Effector CD4-positive, alpha-beta T cell (primary cell): ENCODE data around the gene ITGBL1. TPM values are rescaled to one million over a fixed set of nuclear protein-coding genes. Genes with fewer than 3 reads are reported as not detected.

Experiments
- DNase-seq: peaks from one replicate; pipeline ENCODE4 v3.0.0-alpha.2; 2020
- total RNA-seq: gene quantifications from one replicate; lab custom pipeline; 2026; lab: John Stamatoyannopoulos, UW

The ITGBL1 gene
- total RNA-seq, result not detected

- DNase-seq, result no peak
These were observed at the start of gene ITGBL1 for GRCh38 chr13:101452519-101453485. TSS of gene ITGBL1 (plus strand) at chr13:101452675. CDS start at chr13:101452834, 159 bp downstream.

GRCh38 chr13:101406791-101407190, 45.7 kb upstream of the ITGBL1 start:
- DNase-seq, result no peak

GRCh38 chr13:101408154-101408553, 44.3 kb upstream of the ITGBL1 start:
- DNase-seq, result no peak

- DNase-seq, result no peak
These were observed 43.4 kb upstream of the ITGBL1 start for GRCh38 chr13:101408992-101409656.

GRCh38 chr13:101412076-101412475, 40.4 kb upstream of the ITGBL1 start:
- no peak for DNase-seq

- DNase-seq, result no peak
These were observed 36.9 kb upstream of the ITGBL1 start for GRCh38 chr13:101415358-101416174.

GRCh38 chr13:101416181-101417042, 36.1 kb upstream of the ITGBL1 start, which contains the start of gene NALCN:
TSS of gene NALCN (minus strand) at chr13:101416508. CDS start at chr13:101399126, 17,382 bp downstream.
- no peak for DNase-seq

- no peak for DNase-seq
These were observed 35.5 kb upstream of the ITGBL1 start for GRCh38 chr13:101417043-101417406.

GRCh38 chr13:101417501-101417900, 35.0 kb upstream of the ITGBL1 start:
- DNase-seq, result no peak

GRCh38 chr13:101423872-101424271, 28.6 kb upstream of the ITGBL1 start:
- no peak for DNase-seq

GRCh38 chr13:101424381-101425155, 27.9 kb upstream of the ITGBL1 start:
- DNase-seq, result no peak

- DNase-seq, result no peak
These were observed 27.4 kb upstream of the ITGBL1 start for GRCh38 chr13:101425156-101425471.

- no peak for DNase-seq
These were observed 26.9 kb upstream of the ITGBL1 start for GRCh38 chr13:101425623-101426022.

GRCh38 chr13:101429733-101430132, 22.7 kb upstream of the ITGBL1 start:
- no peak for DNase-seq

- no peak for DNase-seq
These were observed 18.6 kb upstream of the ITGBL1 start for GRCh38 chr13:101433895-101434294.

- no peak for DNase-seq
These were observed 18.0 kb upstream of the ITGBL1 start for GRCh38 chr13:101434486-101434885.

GRCh38 chr13:101447852-101448251, 4.6 kb upstream of the ITGBL1 start:
- no peak for DNase-seq

GRCh38 chr13:101449790-101450748, 2.4 kb upstream of the ITGBL1 start:
- no peak for DNase-seq

GRCh38 chr13:101450749-101451130, 1.7 kb upstream of the ITGBL1 start:
- no peak for DNase-seq

- no peak for DNase-seq
These were observed 834 bp upstream of the ITGBL1 start for GRCh38 chr13:101451641-101452040.
